BE2C (cell line): ENCODE measurements around the gene SPATA25.
A peak's percentile ranks its signal among the peaks of the same experiment; 100 is the strongest.

Source experiments
- DNase-seq: peaks from one replicate; pipeline ENCODE4 v3.0.0-alpha.2; 2020
- H3K27me3 ChIP-seq: fragments of 250-450 bp; sonication (Bioruptor Pico); 2 replicates; pipeline ENCODE4 v1.5.1; 2020; ENCODE audit warnings: mild to moderate bottlenecking
- H3K36me3 ChIP-seq: fragments of 250-450 bp; sonication (Bioruptor Pico); 2 replicates; pipeline ENCODE4 v1.5.1; 2020; ENCODE audit warnings: mild to moderate bottlenecking
- H3K4me1 ChIP-seq: fragments of 250-450 bp; sonication (Bioruptor Pico); 2 replicates; pipeline ENCODE4 v1.5.1; 2020
- H3K4me3 ChIP-seq: 2 replicates; pipeline ENCODE4 v1.5.1; 2011; ENCODE audit warnings: low read depth, low read length
- H3K9me3 ChIP-seq: fragments of 250-450 bp; sonication (Bioruptor Pico); 2 replicates; pipeline ENCODE4 v1.5.1; 2020
- CTCF ChIP-seq: IDR thresholded peaks from 2 replicates; pipeline ENCODE4 v1.5.1; 2012; ENCODE audit warnings: mild to moderate bottlenecking, low read depth, low read length

The SPATA25 gene

GRCh38 chr20:45861221-45862075, 26.0 kb downstream of the SPATA25 start:
- Histone ChIP-seq H3K36me3 (no peaks in the 10 kb centered on the region), H3K9me3 (no peaks in the 10 kb centered on the region), H3K27me3 (no peaks in the 10 kb centered on the region), H3K4me1 (peaks cover 3% of the 10 kb centered on the region; the same call in 1 of the 2 replicates), H3K4me3 (no peak overlapping the region)
- DNase-seq: peak; percentile 52
- TF ChIP-seq CTCF: no peak

GRCh38 chr20:45860560-45861220, 26.7 kb downstream of the SPATA25 start:
- Histone ChIP-seq H3K4me1 (peaks cover 3% of the 10 kb centered on the region; the same call in 1 of the 2 replicates), H3K36me3 (no peaks in the 10 kb centered on the region), H3K27me3 (no peaks in the 10 kb centered on the region), H3K4me3 (no peak overlapping the region), H3K9me3 (no peaks in the 10 kb centered on the region)
- no peak for TF ChIP-seq CTCF
- no peak for DNase-seq

- H3K4me3 ChIP-seq: no peak overlapping the region
- peaks cover 3% of the 10 kb centered on the region; the same call in 1 of the 2 replicates for H3K4me1 ChIP-seq
- no peak for DNase-seq
- H3K36me3 ChIP-seq: no peaks in the 10 kb centered on the region
- H3K9me3 ChIP-seq: no peaks in the 10 kb centered on the region
- H3K27me3 ChIP-seq: no peaks in the 10 kb centered on the region
- no peak for TF ChIP-seq CTCF
These were observed 27.5 kb downstream of the SPATA25 start for GRCh38 chr20:45859916-45860315.

- Histone ChIP-seq H3K27me3 (no peaks in the 10 kb centered on the region), H3K4me1 (peaks cover 3% of the 10 kb centered on the region; the same call in 1 of the 2 replicates), H3K9me3 (no peaks in the 10 kb centered on the region), H3K4me3 (peak overlapping the region; percentile 83), H3K36me3 (no peaks in the 10 kb centered on the region)
- TF ChIP-seq CTCF: no peak
- DNase-seq: peak; percentile 35
These were observed 29.6 kb downstream of the SPATA25 start for GRCh38 chr20:45857882-45858216.

GRCh38 chr20:45857114-45857881, 30.1 kb downstream of the SPATA25 start, which contains the start of the genes ACOT8 and ZSWIM3:
Gene ACOT8, minus strand, starts transcription at chr20:45857392. Its CDS starts 77 bp downstream, at chr20:45857315.
Gene ZSWIM3, plus strand, starts transcription at chr20:45857614. Its CDS starts 212 bp downstream, at chr20:45857826.
- no peak for TF ChIP-seq CTCF
- no peaks in the 10 kb centered on the region for H3K36me3 ChIP-seq
- no peaks in the 10 kb centered on the region for H3K9me3 ChIP-seq
- DNase-seq: peak; percentile 98
- H3K27me3 ChIP-seq: no peaks in the 10 kb centered on the region
- peaks cover 3% of the 10 kb centered on the region; the same call in 1 of the 2 replicates for H3K4me1 ChIP-seq
- H3K4me3 ChIP-seq: peak within 1 kb of the TSS; percentile 83
